GM10248 (cell line): ENCODE measurements around the gene KRT82.
"Not testable (repeated sequence)": the region's sequence is repeated elsewhere in the genome, so short reads cannot be mapped to it uniquely, and the experiment has no call there.

ENCODE experiments used
- CTCF ChIA-PET: fragments of 300-600 bp; sonication (Branson Sonifier 250); formaldehyde crosslinking; extraction: SDS; loops from one replicate; lab custom pipeline; 2021; ENCODE audit warnings: antibody characterized with exemption; lab: Yijun Ruan, JAX
- POLR2A ChIA-PET: fragments of 350-650 bp; sonication (Branson Sonifier 250); formaldehyde crosslinking; extraction: SDS; loops from one replicate; lab custom pipeline; 2020; ENCODE audit warnings: antibody characterized with exemption; lab: Yijun Ruan, JAX
- DNase-seq: peaks from one replicate; pipeline ENCODE4 v3.0.0; 2012; ENCODE audit errors: extremely low spot score
- CTCF ChIP-seq: IDR thresholded peaks from 2 replicates; pipeline ENCODE4 v1.5.1; 2012; ENCODE audit warnings: mild to moderate bottlenecking, low read depth; ENCODE audit errors: extremely low read depth, missing control alignments, control extremely low read depth

KRT82 gene

GRCh38 chr12:52413202-52413601 is 7.1 kb upstream of the KRT82 start:
- ChIA-PET POLR2A (no interaction called here), CTCF (interaction anchor here (1.6 kb wide), 2 partner anchors 9 to 12 kb away, joined by 4 to 5 read pairs; no protein-coding TSS in a partner anchor)
- TF ChIP-seq CTCF: no peak
- no peak for DNase-seq

- CTCF ChIA-PET: no interaction called here
- DNase-seq: no peak
- TF ChIP-seq CTCF: no peak
- POLR2A ChIA-PET: no interaction called here
Observed at GRCh38 chr12:52411815-52412214, 5.7 kb upstream of the KRT82 start.

- DNase-seq, POLR2A ChIA-PET, CTCF ChIA-PET: not testable (repeated sequence)
Observed at GRCh38 chr12:52410589-52411248, 4.6 kb upstream of the KRT82 start.

GRCh38 chr12:52407918-52408317 is 1.8 kb upstream of the KRT82 start:
- ChIA-PET POLR2A (no interaction called here), CTCF (no interaction called here)
- DNase-seq: no peak
- TF ChIP-seq CTCF: no peak

- no peak for TF ChIP-seq CTCF
- POLR2A ChIA-PET: no interaction called here
- DNase-seq: no peak
- CTCF ChIA-PET: interaction anchor here (1.0 to 2.4 kb wide), 3 partner anchors 9 to 32 kb away, joined by 4 to 7 read pairs (median 4); no protein-coding TSS in a partner anchor
Observed at GRCh38 chr12:52404951-52405350, 1.2 kb downstream of the KRT82 start.

- CTCF ChIA-PET: interaction anchor here (1.1 to 2.4 kb wide), 3 partner anchors 11 to 31 kb away, joined by 3 to 7 read pairs (median 4); no protein-coding TSS in a partner anchor
- DNase-seq: no peak
- no peak for TF ChIP-seq CTCF
- POLR2A ChIA-PET: no interaction called here
Observed at GRCh38 chr12:52403561-52403960, 2.6 kb downstream of the KRT82 start.

GRCh38 chr12:52402873-52403540 is 3.1 kb downstream of the KRT82 start:
- no peak for TF ChIP-seq CTCF
- no peak for DNase-seq
- CTCF ChIA-PET: interaction anchor here (1.1 to 2.4 kb wide), 2 partner anchors 12 to 30 kb away, joined by 3 to 7 read pairs; no protein-coding TSS in a partner anchor
- POLR2A ChIA-PET: no interaction called here
